ENCODE measurements around the gene PPP1R3C. TPM values are rescaled to one million over a fixed set of nuclear protein-coding genes. Genes with fewer than 3 reads are reported as not detected.

Gene PPP1R3C
- total and polyA plus RNA-seq, 2 of the 4 experiments (the other 2 are of a cell fraction) = 17.4 to 62.9 TPM

GRCh38 chr10:91672021-91672608 lies 39.2 kb upstream of the PPP1R3C start (continued):
- no peak for TF ChIP-seq SMC3 (IDR thresholded peaks at IDR 0.05; ENCODE audit: low read depth, low read length)

DNA sequence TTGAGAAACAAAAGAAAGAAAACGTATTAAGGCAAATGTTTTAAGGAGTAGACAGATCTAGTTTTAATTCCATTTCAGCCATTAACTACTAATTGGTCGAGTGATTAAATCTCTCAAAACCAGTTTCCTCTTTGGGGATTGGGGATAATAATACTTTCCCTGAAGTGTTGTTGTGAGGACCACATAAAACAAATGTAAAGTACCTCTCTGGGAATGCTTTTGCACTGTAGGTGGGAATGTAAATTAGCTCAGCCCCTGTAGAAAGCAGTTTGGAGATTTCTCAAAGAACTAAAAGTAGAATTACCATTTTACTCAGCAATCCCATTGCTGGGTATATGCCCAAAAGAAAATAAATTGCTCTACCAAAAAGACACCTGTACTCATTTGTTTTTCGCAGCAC lies 36.0 kb upstream of the PPP1R3C start:
- H3K4me3 ChIP-seq (ENCODE audit: insufficient read depth, low read depth, low read length) = no peak overlapping the region
- H3K27me3 ChIP-seq (ENCODE audit: control insufficient read depth, insufficient read depth, low read length) = no peaks in the 10 kb centered on the region
- H4K5ac ChIP-seq (ENCODE audit: low read depth, low read length) = no peak overlapping the region
- no peak overlapping the region for H2AK5ac ChIP-seq (ENCODE audit: low read depth, low read length)
- H3K4ac ChIP-seq (ENCODE audit: low read depth, low read length) = no peak overlapping the region
- no peak overlapping the region for H3K27ac ChIP-seq (ENCODE audit: insufficient read depth, low read length)
- dilution Hi-C loops (cut with HindIII; ENCODE audit: low sequenced_read_pairs, unreplicated experiment) (no loop called here), in situ Hi-C loops (cut with MboI; ENCODE audit: low sequenced_read_pairs) (no loop called here), intact Hi-C loops (cut with micrococcal nuclease) (no loop called here)
- H3K14ac ChIP-seq (replicated peaks; ENCODE audit: low read depth, low read length) = no peak overlapping the region
- peaks cover 15% of the 10 kb centered on the region for H3K4me1 ChIP-seq (ENCODE audit: control insufficient read depth, insufficient read depth, low read length)
- no peaks in the 10 kb centered on the region for H4K20me1 ChIP-seq (ENCODE audit: insufficient read depth, low read length)
- no peaks in the 10 kb centered on the region for H3K79me1 ChIP-seq (ENCODE audit: low read depth in 1 of 2, low read length in 2 of 2)
- no peak overlapping the region for H2BK20ac ChIP-seq (ENCODE audit: low read depth, low read length)
- H3K9me3 ChIP-seq (ENCODE audit: control insufficient read depth, insufficient read depth, low read length) = no peaks in the 10 kb centered on the region
- no peak overlapping the region for H2AFZ ChIP-seq (replicated peaks; ENCODE audit: low read length, poor library complexity)
- ATAC-seq (ENCODE audit: low read depth) (no peak), DNase-seq (no peak)
- no peak overlapping the region for H3K9ac ChIP-seq (ENCODE audit: low read depth, low read length)
- CTCF ChIA-PET = no interaction called here
- no peak overlapping the region for H4K91ac ChIP-seq (ENCODE audit: insufficient read depth, low read depth, low read length)
- H2BK15ac ChIP-seq (ENCODE audit: low read depth, low read length) = no peak overlapping the region
- no peak overlapping the region for H2AK9ac ChIP-seq (replicated peaks; ENCODE audit: low read depth, low read length, poor library complexity)
- peaks cover 10% of the 10 kb centered on the region; the same call in 1 of the 2 replicates for H3K9me1 ChIP-seq (ENCODE audit: insufficient read depth, low read length)
- no TSS peak for BruUV-seq (replicated peaks)
- no peaks in the 10 kb centered on the region for H3K36me3 ChIP-seq (ENCODE audit: control insufficient read depth, insufficient read depth, low read length)
- no peak overlapping the region for H4K8ac ChIP-seq (ENCODE audit: low read depth in 2 of 2, low read length in 2 of 2)
- H3K18ac ChIP-seq (ENCODE audit: low read depth, low read length) = no peak overlapping the region
- POLR2A ChIA-PET (ENCODE audit: unreplicated experiment) = no interaction called here
- no peak overlapping the region for H3K23ac ChIP-seq (ENCODE audit: low read depth, low read length)
- H2BK120ac ChIP-seq (ENCODE audit: low read depth, low read length) = 0 out of 2 replicates have a peak overlapping the region, but pooled peaks have one; percentile 26
- no peak overlapping the region for H2BK5ac ChIP-seq (ENCODE audit: low read depth, low read length, poor library complexity, severe bottlenecking)
- WGBS, 2 experiments (ENCODE audit: extremely low coverage in 2 of 2, insufficient read length in 1 of 2) = no CpG with 5 or more reads among the region's 3 CpGs
- H3K56ac ChIP-seq (ENCODE audit: extremely low read depth, insufficient read depth, low read length) = no peak overlapping the region
- H3K4me2 ChIP-seq (ENCODE audit: low read depth, low read length) = no peak overlapping the region
- TF ChIP-seq, protein P1, sequence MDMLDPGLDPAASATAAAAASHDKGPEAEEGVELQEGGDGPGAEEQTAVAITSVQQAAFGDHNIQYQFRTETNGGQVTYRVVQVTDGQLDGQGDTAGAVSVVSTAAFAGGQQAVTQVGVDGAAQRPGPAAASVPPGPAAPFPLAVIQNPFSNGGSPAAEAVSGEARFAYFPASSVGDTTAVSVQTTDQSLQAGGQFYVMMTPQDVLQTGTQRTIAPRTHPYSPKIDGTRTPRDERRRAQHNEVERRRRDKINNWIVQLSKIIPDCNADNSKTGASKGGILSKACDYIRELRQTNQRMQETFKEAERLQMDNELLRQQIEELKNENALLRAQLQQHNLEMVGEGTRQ (IDR thresholded peaks at IDR 0.05; ENCODE audit: low read depth, low read length) = no peak
- TF ChIP-seq CTCF (conservative IDR thresholded peaks at IDR 0.05; ENCODE audit: low read depth, low read length) (no peak), POLR2A (IDR thresholded peaks at IDR 0.05; ENCODE audit: low read depth, low read length) (no peak), SMC3 (IDR thresholded peaks at IDR 0.05; ENCODE audit: low read depth, low read length) (no peak), MAZ (IDR thresholded peaks at IDR 0.05; ENCODE audit: borderline replicate concordance, low read depth, low read length) (no peak), RCOR1 (IDR thresholded peaks at IDR 0.05; ENCODE audit: insufficient replicate concordance, low read length) (no peak), RAD21 (IDR thresholded peaks at IDR 0.05; ENCODE audit: low read length) (no peak), CEBPB (IDR thresholded peaks at IDR 0.05; ENCODE audit: low read depth, low read length) (no peak), MAFK (IDR thresholded peaks at IDR 0.05; ENCODE audit: low read depth, low read length) (no peak), RFX5 (IDR thresholded peaks at IDR 0.05; ENCODE audit: low read depth, low read length) (no peak), FOS (IDR thresholded peaks at IDR 0.05; ENCODE audit: low read depth, low read length) (no peak), NFE2L2 (IDR thresholded peaks at IDR 0.05; ENCODE audit: low read depth, low read length) (no peak), CHD1 (IDR thresholded peaks at IDR 0.05; ENCODE audit: low read depth, low read length) (no peak), MXI1 (IDR thresholded peaks at IDR 0.05; ENCODE audit: borderline replicate concordance, low read depth, low read length) (no peak)
